ENCODE results near the gene CCDC33.

The CCDC33 gene

DNA sequence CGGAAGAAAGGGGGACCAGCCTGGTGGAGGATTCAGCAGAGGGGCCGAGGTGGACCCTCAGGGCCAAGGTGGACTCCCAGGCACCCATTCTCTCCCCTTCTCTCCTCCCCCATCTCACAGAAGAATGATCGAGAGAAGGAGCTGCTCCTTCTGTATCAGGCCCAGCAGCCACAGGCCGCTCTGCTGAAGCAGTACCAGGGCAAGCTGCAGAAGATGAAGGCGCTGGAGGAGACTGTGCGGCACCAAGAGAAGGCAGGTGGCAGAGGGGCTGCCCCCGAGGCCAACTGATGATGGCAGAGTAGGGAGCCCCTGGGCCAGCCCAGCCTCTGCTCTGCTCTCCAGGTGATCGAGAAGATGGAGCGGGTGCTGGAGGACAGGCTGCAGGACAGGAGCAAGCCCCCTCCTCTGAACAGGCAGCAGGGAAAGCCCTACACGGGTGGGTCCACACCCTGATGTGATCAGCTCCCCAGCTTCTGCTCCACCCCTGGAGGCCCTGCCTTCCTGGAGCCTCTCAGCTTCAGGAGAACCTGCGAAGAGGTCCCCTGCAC is 94.8 kb downstream of the CCDC33 start:
- H3K4me3 ChIP-seq (ENCODE audit: low read depth, low read length), result no peak overlapping the region
- TF ChIP-seq, protein P1, sequence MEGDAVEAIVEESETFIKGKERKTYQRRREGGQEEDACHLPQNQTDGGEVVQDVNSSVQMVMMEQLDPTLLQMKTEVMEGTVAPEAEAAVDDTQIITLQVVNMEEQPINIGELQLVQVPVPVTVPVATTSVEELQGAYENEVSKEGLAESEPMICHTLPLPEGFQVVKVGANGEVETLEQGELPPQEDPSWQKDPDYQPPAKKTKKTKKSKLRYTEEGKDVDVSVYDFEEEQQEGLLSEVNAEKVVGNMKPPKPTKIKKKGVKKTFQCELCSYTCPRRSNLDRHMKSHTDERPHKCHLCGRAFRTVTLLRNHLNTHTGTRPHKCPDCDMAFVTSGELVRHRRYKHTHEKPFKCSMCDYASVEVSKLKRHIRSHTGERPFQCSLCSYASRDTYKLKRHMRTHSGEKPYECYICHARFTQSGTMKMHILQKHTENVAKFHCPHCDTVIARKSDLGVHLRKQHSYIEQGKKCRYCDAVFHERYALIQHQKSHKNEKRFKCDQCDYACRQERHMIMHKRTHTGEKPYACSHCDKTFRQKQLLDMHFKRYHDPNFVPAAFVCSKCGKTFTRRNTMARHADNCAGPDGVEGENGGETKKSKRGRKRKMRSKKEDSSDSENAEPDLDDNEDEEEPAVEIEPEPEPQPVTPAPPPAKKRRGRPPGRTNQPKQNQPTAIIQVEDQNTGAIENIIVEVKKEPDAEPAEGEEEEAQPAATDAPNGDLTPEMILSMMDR (IDR thresholded peaks at IDR 0.05; ENCODE audit: control insufficient read depth, extremely low read depth, insufficient read depth), result no peak
- DNase-seq (ENCODE audit: low read depth), result no peak

DNA sequence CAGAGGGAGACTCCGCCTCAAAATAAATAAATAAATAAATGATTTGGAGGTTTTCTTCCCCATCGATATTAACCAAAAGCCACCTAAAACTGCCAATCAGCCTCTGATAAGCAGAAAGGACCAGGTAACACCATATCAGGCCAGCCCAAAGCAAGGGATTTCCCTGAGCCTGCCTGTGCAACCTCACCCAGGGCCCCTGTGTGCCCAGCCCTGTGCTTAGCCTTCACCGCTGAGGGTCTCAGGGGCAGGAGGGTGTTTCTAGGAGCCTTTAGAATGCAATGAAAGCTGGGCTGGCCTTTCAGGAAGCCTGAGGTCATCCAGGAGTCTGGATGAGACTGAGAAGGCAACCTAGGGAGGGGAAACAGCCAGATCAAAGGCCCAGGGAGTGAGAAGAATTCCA is 95.9 kb downstream of the CCDC33 start:
- TF ChIP-seq, protein P1 (IDR thresholded peaks at IDR 0.05; ENCODE audit: control insufficient read depth, extremely low read depth, insufficient read depth), result no peak
- DNase-seq (ENCODE audit: low read depth), result no peak
- no peak overlapping the region for H3K4me3 ChIP-seq (ENCODE audit: low read depth, low read length)

DNA sequence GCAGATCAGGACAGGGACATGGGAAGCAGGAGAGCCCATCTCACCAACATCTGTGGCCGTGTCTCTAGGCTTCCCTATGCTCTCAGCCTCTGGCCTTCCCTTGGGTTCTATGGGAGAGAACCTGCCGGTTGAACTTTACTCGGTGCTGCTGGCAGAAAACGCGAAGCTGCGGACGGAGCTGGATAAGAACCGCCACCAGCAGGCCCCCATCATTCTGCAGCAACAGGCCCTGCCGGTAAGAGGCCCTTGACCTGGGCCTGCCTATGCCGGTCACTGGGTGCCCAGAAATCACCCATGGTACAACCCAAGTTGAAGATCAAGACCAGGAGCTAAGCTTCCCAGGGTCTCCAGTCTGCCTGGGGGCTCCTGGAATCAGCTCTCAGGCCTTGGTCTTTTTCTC is 96.5 kb downstream of the CCDC33 start:
- no peak overlapping the region for H3K4me3 ChIP-seq (ENCODE audit: low read depth, low read length)
- DNase-seq (ENCODE audit: low read depth), result no peak
- TF ChIP-seq, protein P1 (IDR thresholded peaks at IDR 0.05; ENCODE audit: control insufficient read depth, extremely low read depth, insufficient read depth), result no peak

DNA sequence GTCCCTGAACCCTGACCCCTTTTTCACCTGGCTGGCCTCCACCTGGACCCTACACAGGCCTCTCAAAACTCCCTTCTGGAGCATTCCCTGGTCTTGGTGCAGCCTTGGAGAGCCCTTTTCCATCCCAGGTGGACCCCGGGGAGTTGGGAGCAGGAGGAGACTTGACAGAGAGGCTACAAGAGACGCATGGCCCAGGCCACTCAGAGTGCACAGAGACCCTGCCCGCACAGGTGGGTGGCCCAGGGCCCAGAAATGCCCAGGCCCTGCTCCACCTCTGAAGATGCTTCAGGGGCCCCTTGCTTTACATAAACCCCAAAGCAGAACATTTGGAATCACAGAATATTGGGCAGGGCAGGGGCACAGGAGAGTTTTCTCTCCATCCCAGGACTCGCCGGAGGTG is 97.0 kb downstream of the CCDC33 start:
- H3K4me3 ChIP-seq (ENCODE audit: low read depth, low read length), result no peak overlapping the region
- no peak for DNase-seq (ENCODE audit: low read depth)
- TF ChIP-seq, protein P1 (IDR thresholded peaks at IDR 0.05; ENCODE audit: control insufficient read depth, extremely low read depth, insufficient read depth), result no peak

DNA sequence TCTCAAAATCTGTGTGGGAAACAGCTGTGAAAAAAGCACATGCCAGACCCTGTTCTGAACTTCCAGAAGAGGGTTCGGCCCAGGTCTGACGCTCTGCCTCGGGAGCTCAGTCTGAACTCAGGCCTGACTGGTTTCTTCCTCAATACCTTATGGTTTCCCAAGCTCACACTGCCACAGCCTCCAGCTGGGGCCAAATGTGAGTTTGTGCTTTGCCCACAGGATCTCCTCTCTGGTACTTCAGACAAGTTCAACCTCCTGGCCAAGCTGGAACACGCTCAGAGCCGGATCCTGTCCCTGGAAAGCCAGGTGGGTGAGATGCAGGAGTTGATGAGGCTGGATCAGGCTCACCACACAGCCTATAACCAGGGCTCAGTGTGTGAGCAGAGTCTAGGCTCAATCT is 97.5 kb downstream of the CCDC33 start:
- DNase-seq (ENCODE audit: low read depth), result no peak
- H3K4me3 ChIP-seq (ENCODE audit: low read depth, low read length), result no peak overlapping the region
- TF ChIP-seq, protein P1 (IDR thresholded peaks at IDR 0.05; ENCODE audit: control insufficient read depth, extremely low read depth, insufficient read depth), result no peak

DNA sequence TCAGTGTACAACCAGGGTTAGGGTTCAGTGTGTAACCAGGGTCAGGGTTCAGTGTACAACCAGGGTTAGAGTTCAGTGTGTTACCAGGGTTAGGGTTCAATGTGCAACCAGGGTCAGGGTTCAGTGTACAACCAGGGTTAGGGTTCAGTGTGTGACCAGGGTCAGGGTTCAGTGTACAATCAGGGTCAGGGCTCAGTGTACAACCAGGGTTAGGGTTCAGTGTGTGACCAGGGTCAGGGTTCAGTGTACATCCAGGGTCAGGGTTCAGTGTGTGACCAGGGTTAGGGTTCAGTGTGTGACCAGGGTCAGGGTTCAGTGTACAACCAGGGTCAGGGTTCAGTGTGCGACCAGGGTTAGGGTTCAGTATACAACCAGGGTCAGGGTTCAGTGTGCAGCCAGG is 98.0 kb downstream of the CCDC33 start:
- no peak overlapping the region for H3K4me3 ChIP-seq (ENCODE audit: low read depth, low read length)
- TF ChIP-seq, protein P1 (IDR thresholded peaks at IDR 0.05; ENCODE audit: control insufficient read depth, extremely low read depth, insufficient read depth), result no peak
- DNase-seq (ENCODE audit: low read depth), result no peak

DNA sequence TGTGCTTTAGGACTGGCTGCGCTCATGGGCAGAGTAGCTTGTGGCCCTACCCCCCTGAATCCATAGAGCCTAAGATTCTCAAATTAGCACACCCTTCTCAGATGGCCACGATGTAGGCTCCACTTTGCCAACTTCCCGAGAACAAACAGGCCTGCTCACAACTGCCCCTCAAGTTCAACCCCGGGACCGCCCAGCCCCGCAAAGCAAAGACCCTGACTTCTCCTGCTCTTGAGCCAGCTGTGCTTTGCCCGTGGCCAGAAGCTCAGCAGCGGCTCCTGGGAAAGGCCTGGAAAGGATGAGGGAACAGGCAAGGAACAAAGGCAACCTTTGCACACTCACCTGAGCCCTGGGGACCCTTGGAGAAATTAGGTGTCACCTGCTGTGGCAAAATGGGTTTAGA is 99.3 kb downstream of the CCDC33 start:
- TF ChIP-seq, protein P1 (IDR thresholded peaks at IDR 0.05; ENCODE audit: control insufficient read depth, extremely low read depth, insufficient read depth), result no peak
- no peak for DNase-seq (ENCODE audit: low read depth)
- H3K4me3 ChIP-seq (ENCODE audit: low read depth, low read length), result no peak overlapping the region

Measured in LNCaP clone FGC (cell line).